Esophagus squamous epithelium (tissue), 5 donors: ENCODE measurements around the gene PDE2A. TPM values are rescaled to one million over a fixed set of nuclear protein-coding genes. Genes with fewer than 3 reads are reported as not detected.

ENCODE experiments used
- DNase-seq: peaks from one replicate; lab custom pipeline; 2025; lab: John Stamatoyannopoulos, UW
- H3K27ac ChIP-seq, 4 donors: fragments of 200-600 bp; sonication (generic); one replicate each; pipeline ENCODE4 v1.5.1; 2016 to 2019; ENCODE audit warnings: mild to moderate bottlenecking in 1 of 4
- H3K27me3 ChIP-seq, 4 donors: fragments of 200-600 bp; sonication (generic); 1 replicate in 3 of 4; 2 replicates in 1 of 4; pipeline versions ENCODE4 v1.5.1 to v1.6.0; 2017 to 2021; ENCODE audit warnings: antibody characterized with exemption in 1 of 4
- H3K36me3 ChIP-seq, 3 donors: fragments of 200-600 bp; sonication (generic); one replicate each; pipeline ENCODE4 v1.5.1; 2016 to 2019
- H3K4me1 ChIP-seq, 3 donors: fragments of 200-600 bp; sonication (generic); one replicate each; pipeline ENCODE4 v1.5.1; 2017 to 2019
- H3K4me3 ChIP-seq, 4 donors: fragments of 200-600 bp; sonication (generic); 1 replicate in 3 of 4; 2 replicates in 1 of 4; pipeline ENCODE4 v1.5.1; 2016 to 2019; ENCODE audit warnings: mild to moderate bottlenecking in 2 of 4, moderate library complexity in 1 of 4
- H3K9me3 ChIP-seq, 3 donors: fragments of 200-600 bp; sonication (generic); one replicate each; pipeline ENCODE4 v1.5.1; 2016 to 2019
- CTCF ChIP-seq, 6 experiments: fragments of 450-650 bp in 4 of 6; fragments of 200-600 bp in 2 of 6; sonication (generic) in 2 of 6; IDR thresholded peaks; one replicate each; pipeline ENCODE4 v1.5.1; 2016 to 2019; ENCODE audit warnings: antibody characterized with exemption in 6 of 6, mild to moderate bottlenecking in 4 of 6, moderate library complexity in 4 of 6
- POLR2A ChIP-seq, 4 donors: fragments of 450-650 bp; IDR thresholded peaks; one replicate each; pipeline ENCODE4 v1.6.1; 2017; ENCODE audit warnings: antibody characterized with exemption in 4 of 4, mild to moderate bottlenecking in 4 of 4, moderate library complexity in 3 of 4
- WGBS, 2 donors: methylation state at CpG; one replicate each; pipeline ENCODE4 v1.1.5; 2018; 5-methylcytosine and 5-hydroxymethylcytosine counted together
- intact Hi-C: fragments of 100-400 bp; cut with DNase I; formaldehyde crosslinking; loops from one replicate; pipeline ENCODE4 v1.15.0; 2022
- total RNA-seq, 4 donors: library from RNA; depleted of rRNA; stranded (reverse); fragments of >200 nt; gene quantifications; one replicate each; pipeline ENCODE4 v1.1.0, GENCODE V29; 2016
- donor health status: DM: yes; HTN: yes; CAD: no.

Gene PDE2A
- total RNA-seq, 4 donors from 2014 or later = 5.6 to 38.3 (median 12.9) TPM

- intact Hi-C loops = no loop called here
- Histone ChIP-seq H3K9me3 (no peaks in the 10 kb centered on the region), H3K4me1 (no peaks in the 10 kb centered on the region), H3K36me3 (no peaks in the 10 kb centered on the region), H3K27me3 (peaks cover 0 to 15% (median 0%) of the 10 kb centered on the region in 4 donors), H3K27ac (no peak overlapping the region), H3K4me3 (no peak overlapping the region)
- DNase-seq = no peak
- no peak for TF ChIP-seq POLR2A (IDR thresholded peaks at IDR 0.05)
- no peak for TF ChIP-seq CTCF (IDR thresholded peaks at IDR 0.05)
- 61% methylated on average over 3 of the region's 3 CpGs for WGBS, 2 donors
Measured at GRCh38 chr11:72597721-72598120, 76.5 kb downstream of the PDE2A start.

- Histone ChIP-seq H3K27me3 (peaks cover 0 to 39% (median 4%) of the 10 kb centered on the region in 4 donors), H3K4me1 (peaks cover under 1 to 4% (median 1%) of the 10 kb centered on the region in 3 donors), H3K27ac (no peak overlapping the region), H3K9me3 (no peaks in the 10 kb centered on the region), H3K36me3 (no peaks in the 10 kb centered on the region), H3K4me3 (no peak overlapping the region)
- DNase-seq = no peak
- intact Hi-C loops = no loop called here
- no peak for TF ChIP-seq CTCF (IDR thresholded peaks at IDR 0.05)
- TF ChIP-seq POLR2A (IDR thresholded peaks at IDR 0.05) = no peak
- 53 to 83% methylated on average over 4 to 5 of the region's 9 CpGs for WGBS, 2 donors
Measured at GRCh38 chr11:72595292-72595684, 78.9 kb downstream of the PDE2A start.

- no peaks in the 10 kb centered on the region for H3K36me3 ChIP-seq
- peaks cover 5 to 10% (median 7%) of the 10 kb centered on the region in 3 donors for H3K4me1 ChIP-seq
- H3K27me3 ChIP-seq = peaks cover 0 to 45% (median 7%) of the 10 kb centered on the region in 4 donors
- H3K4me3 ChIP-seq = no peak overlapping the region
- no peak for TF ChIP-seq CTCF (IDR thresholded peaks at IDR 0.05)
- no peak for TF ChIP-seq POLR2A (IDR thresholded peaks at IDR 0.05)
- H3K9me3 ChIP-seq = no peaks in the 10 kb centered on the region
- intact Hi-C loops = no loop called here
- H3K27ac ChIP-seq = no peak overlapping the region
- WGBS, 2 donors = 52 to 76% methylated on average over 2 to 3 of the region's 8 CpGs
- DNase-seq = no peak
Measured at GRCh38 chr11:72594493-72595291, 79.5 kb downstream of the PDE2A start.

- H3K36me3 ChIP-seq = peaks cover 0 to 6% (median 0%) of the 10 kb centered on the region in 3 donors
- intact Hi-C loops = no loop called here
- no peak for DNase-seq
- H3K27ac ChIP-seq = no peak overlapping the region
- 71 to 78% methylated on average over 8 of the region's 8 CpGs for WGBS, 2 donors
- TF ChIP-seq POLR2A (IDR thresholded peaks at IDR 0.05) (no peak), CTCF (IDR thresholded peaks at IDR 0.05) (no peak)
- H3K27me3 ChIP-seq = peaks cover 0 to 63% (median 8%) of the 10 kb centered on the region in 4 donors
- H3K4me1 ChIP-seq = peaks cover 5 to 12% (median 8%) of the 10 kb centered on the region in 3 donors
- H3K4me3 ChIP-seq = no peak overlapping the region
- H3K9me3 ChIP-seq = no peaks in the 10 kb centered on the region
Measured at GRCh38 chr11:72592698-72593495, 81.3 kb downstream of the PDE2A start.
